ENCODE measurements around the gene MED29. TPM values are rescaled to one million over a fixed set of nuclear protein-coding genes. Genes with fewer than 3 reads are reported as not detected.
A peak's percentile ranks its signal among the peaks of the same experiment; 100 is the strongest.

Gene MED29
- total and polyA plus RNA-seq, 2 donors (not counting 1 experiment from before 2014, with no cell fraction given), result 33.0 to 47.5 TPM

DNA sequence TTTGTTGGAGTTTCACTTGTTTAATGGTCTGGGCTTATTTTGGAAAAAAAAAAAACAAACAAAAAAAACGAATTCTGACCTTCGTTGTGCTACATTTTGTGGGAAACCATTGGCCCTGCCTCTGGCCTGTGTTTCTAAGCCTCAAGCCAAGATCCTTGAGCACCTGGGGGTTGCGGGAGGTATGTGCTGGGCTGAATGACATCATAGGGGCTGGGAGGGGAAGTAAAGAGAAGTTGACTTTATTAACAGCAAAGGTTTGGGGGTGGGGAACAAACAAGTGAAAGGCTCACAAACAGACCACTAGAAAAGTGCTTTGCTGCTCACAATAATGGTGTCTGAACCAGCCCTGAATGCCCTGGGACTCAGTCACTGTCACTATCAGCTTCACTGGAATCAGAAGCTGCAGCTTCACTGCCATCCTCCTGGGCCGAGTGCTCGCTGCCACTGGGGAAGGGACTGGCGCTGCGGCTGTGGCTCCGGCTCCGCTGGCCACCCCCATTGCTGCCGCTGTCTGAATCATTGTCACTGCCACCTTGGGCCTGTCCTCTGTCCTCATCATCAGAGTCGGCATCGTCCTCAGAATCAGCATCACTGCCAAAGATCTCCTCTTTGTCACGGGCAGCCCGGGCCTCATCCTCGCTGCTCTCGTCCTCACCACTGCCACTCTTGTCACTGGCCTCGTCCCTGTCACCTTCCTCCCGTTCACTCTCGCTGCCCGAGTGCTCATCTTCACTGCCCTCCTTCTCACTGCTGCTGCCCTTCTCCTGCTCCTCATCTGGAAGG, 5.4 kb upstream of the MED29 start:
- Mint-ChIP-seq H3K27ac (no peak overlapping the region), H3K27me3 (no peaks in the 10 kb centered on the region), H3K9me3 (ENCODE audit: insufficient read depth) (no peaks in the 10 kb centered on the region), H3K4me1 (peaks cover 22% of the 10 kb centered on the region), H3K4me3 (no peak overlapping the region)
- Histone ChIP-seq H3K4me1 (ENCODE audit: control insufficient read depth in 2 of 2, insufficient read depth in 2 of 2, low read length in 2 of 2) (peaks cover 9 to 20% of the 10 kb centered on the region in 2 donors), H3K9me3 (ENCODE audit: control extremely low read depth in 1 of 3, control insufficient read depth in 2 of 3, insufficient read depth in 1 of 3, low read length in 2 of 3) (no peaks in the 10 kb centered on the region), H3K27me3 (replicated peaks in 1 of 4; ENCODE audit: control extremely low read depth in 1 of 4, control insufficient read depth in 3 of 4, insufficient read depth in 4 of 4, low read length in 3 of 4) (no peaks in the 10 kb centered on the region), H3K27ac (ENCODE audit: low read length in 2 of 2) (no peak overlapping the region), H3K4me2 (replicated peaks; ENCODE audit: low read depth, low read length, poor library complexity, severe bottlenecking) (no peak overlapping the region), H2AFZ (ENCODE audit: insufficient read depth, low read depth, low read length, poor library complexity, severe bottlenecking) (no peak overlapping the region), H3K4me3 (ENCODE audit: control extremely low read depth in 1 of 5, extremely low read depth in 1 of 5, insufficient read depth in 1 of 5, low read depth in 2 of 5, low read length in 4 of 5) (no peak overlapping the region), H4K20me1 (ENCODE audit: control insufficient read depth, insufficient read depth, low read length, poor library complexity, severe bottlenecking) (peaks cover 9% of the 10 kb centered on the region), H3K79me2 (ENCODE audit: control insufficient read depth, insufficient read depth, low read length) (peaks cover 18% of the 10 kb centered on the region), H3K9ac (ENCODE audit: low read length) (no peak overlapping the region), H3K36me3 (replicated peaks in 1 of 2; ENCODE audit: control extremely low read depth in 1 of 2, control insufficient read depth in 1 of 2, extremely low read depth in 1 of 2, insufficient read depth in 2 of 2, low read length in 1 of 2) (peaks cover 0 to 80% of the 10 kb centered on the region in 2 experiments)
- DNase-seq (no peak), ATAC-seq (ENCODE audit: low read depth) (no peak)
- ChIA-PET CTCF (no interaction called here), POLR2A (no interaction called here)
- TF ChIP-seq EZH2 (IDR thresholded peaks at IDR 0.05; ENCODE audit: borderline replicate concordance, insufficient read depth, low read depth, low read length, poor library complexity, severe bottlenecking), result no peak
- intact Hi-C loops (cut with micrococcal nuclease), result no loop called here
- WGBS (ENCODE audit: insufficient coverage), result 94% methylated on average over 16 of the region's 20 CpGs

GRCh38 chr19:39386557-39386956, 4.6 kb upstream of the MED29 start:
- H3K36me3 ChIP-seq (replicated peaks in 1 of 2; ENCODE audit: control extremely low read depth in 1 of 2, control insufficient read depth in 1 of 2, extremely low read depth in 1 of 2, insufficient read depth in 2 of 2, low read length in 1 of 2), result peaks cover 0 to 72% of the 10 kb centered on the region in 2 experiments
- peaks cover 9 to 22% of the 10 kb centered on the region in 2 donors for H3K4me1 ChIP-seq (ENCODE audit: control insufficient read depth in 2 of 2, insufficient read depth in 2 of 2, low read length in 2 of 2)
- H3K4me2 ChIP-seq (replicated peaks; ENCODE audit: low read depth, low read length, poor library complexity, severe bottlenecking), result no peak overlapping the region
- H3K9ac ChIP-seq (ENCODE audit: low read length), result no peak overlapping the region
- no peaks in the 10 kb centered on the region for H3K9me3 ChIP-seq (ENCODE audit: control extremely low read depth in 1 of 3, control insufficient read depth in 2 of 3, insufficient read depth in 1 of 3, low read length in 2 of 3)
- no peak overlapping the region for H3K4me3 ChIP-seq (ENCODE audit: control extremely low read depth in 1 of 5, extremely low read depth in 1 of 5, insufficient read depth in 1 of 5, low read depth in 2 of 5, low read length in 4 of 5)
- no peak for DNase-seq
- peaks cover 20% of the 10 kb centered on the region for H3K79me2 ChIP-seq (ENCODE audit: control insufficient read depth, insufficient read depth, low read length)
- H3K27me3 ChIP-seq (replicated peaks in 1 of 4; ENCODE audit: control extremely low read depth in 1 of 4, control insufficient read depth in 3 of 4, insufficient read depth in 4 of 4, low read length in 3 of 4), result no peaks in the 10 kb centered on the region
- TF ChIP-seq, protein P1, sequence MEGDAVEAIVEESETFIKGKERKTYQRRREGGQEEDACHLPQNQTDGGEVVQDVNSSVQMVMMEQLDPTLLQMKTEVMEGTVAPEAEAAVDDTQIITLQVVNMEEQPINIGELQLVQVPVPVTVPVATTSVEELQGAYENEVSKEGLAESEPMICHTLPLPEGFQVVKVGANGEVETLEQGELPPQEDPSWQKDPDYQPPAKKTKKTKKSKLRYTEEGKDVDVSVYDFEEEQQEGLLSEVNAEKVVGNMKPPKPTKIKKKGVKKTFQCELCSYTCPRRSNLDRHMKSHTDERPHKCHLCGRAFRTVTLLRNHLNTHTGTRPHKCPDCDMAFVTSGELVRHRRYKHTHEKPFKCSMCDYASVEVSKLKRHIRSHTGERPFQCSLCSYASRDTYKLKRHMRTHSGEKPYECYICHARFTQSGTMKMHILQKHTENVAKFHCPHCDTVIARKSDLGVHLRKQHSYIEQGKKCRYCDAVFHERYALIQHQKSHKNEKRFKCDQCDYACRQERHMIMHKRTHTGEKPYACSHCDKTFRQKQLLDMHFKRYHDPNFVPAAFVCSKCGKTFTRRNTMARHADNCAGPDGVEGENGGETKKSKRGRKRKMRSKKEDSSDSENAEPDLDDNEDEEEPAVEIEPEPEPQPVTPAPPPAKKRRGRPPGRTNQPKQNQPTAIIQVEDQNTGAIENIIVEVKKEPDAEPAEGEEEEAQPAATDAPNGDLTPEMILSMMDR (IDR thresholded peaks at IDR 0.05), result no peak
- no peak for TF ChIP-seq EZH2 (IDR thresholded peaks at IDR 0.05; ENCODE audit: borderline replicate concordance, insufficient read depth, low read depth, low read length, poor library complexity, severe bottlenecking)
- Mint-ChIP-seq H3K9me3 (ENCODE audit: insufficient read depth) (no peaks in the 10 kb centered on the region), H3K4me1 (peaks cover 30% of the 10 kb centered on the region), H3K27me3 (no peaks in the 10 kb centered on the region), H3K27ac (peak overlapping the region; percentile 37), H3K4me3 (no peak overlapping the region)
- H4K20me1 ChIP-seq (ENCODE audit: control insufficient read depth, insufficient read depth, low read length, poor library complexity, severe bottlenecking), result peaks cover 9% of the 10 kb centered on the region
- no peak overlapping the region for H3K27ac ChIP-seq (ENCODE audit: low read length in 2 of 2)
- ChIA-PET POLR2A (no interaction called here), CTCF (no interaction called here)
- no peak for ATAC-seq (ENCODE audit: low read depth)
- no CpG with 5 or more reads among the region's 7 CpGs for WGBS (ENCODE audit: insufficient coverage)
- H2AFZ ChIP-seq (ENCODE audit: insufficient read depth, low read depth, low read length, poor library complexity, severe bottlenecking), result no peak overlapping the region
- intact Hi-C loops (cut with micrococcal nuclease), result no loop called here

Data from B cell (primary cell).